Mammary epithelial cell (primary cell): ENCODE results near the gene RASGRF2.

Experiments used
- CTCF ChIP-seq, 2 donors: IDR thresholded peaks in 1 of 2; conservative IDR thresholded peaks in 1 of 2; 2 replicates each; pipeline ENCODE4 v1.5.1; 2011 to 2012; ENCODE audit warnings: inconsistent platforms in 2 of 2, low read length in 2 of 2, mild to moderate bottlenecking in 2 of 2, control low read depth in 1 of 2, low read depth in 1 of 2; ENCODE audit not compliant: insufficient read depth in 1 of 2; ENCODE audit errors: extremely low read depth in 1 of 2
- EZH2 ChIP-seq: IDR thresholded peaks from 2 replicates; pipeline ENCODE4 v1.6.1; 2012; ENCODE audit warnings: low read length, inconsistent platforms, borderline replicate concordance

GRCh38 chr5:81097713-81098112 is 137.6 kb downstream of the RASGRF2 start:
- TF ChIP-seq CTCF (conservative IDR thresholded peaks at IDR 0.05 in 1 of 2, IDR thresholded peaks at IDR 0.05 in 1 of 2; ENCODE audit: extremely low read depth in 1 of 2, insufficient read depth in 1 of 2, low read depth in 1 of 2, low read length in 2 of 2) (no peak), EZH2 (no peak)
